ENCODE measurements around the gene PRSS2. TPM values are rescaled to one million over a fixed set of nuclear protein-coding genes. Genes with fewer than 3 reads are reported as not detected.

The PRSS2 gene
- total and polyA plus RNA-seq, 2 experiments from 2014 or later: 94.7 to 241 TPM

DNA sequence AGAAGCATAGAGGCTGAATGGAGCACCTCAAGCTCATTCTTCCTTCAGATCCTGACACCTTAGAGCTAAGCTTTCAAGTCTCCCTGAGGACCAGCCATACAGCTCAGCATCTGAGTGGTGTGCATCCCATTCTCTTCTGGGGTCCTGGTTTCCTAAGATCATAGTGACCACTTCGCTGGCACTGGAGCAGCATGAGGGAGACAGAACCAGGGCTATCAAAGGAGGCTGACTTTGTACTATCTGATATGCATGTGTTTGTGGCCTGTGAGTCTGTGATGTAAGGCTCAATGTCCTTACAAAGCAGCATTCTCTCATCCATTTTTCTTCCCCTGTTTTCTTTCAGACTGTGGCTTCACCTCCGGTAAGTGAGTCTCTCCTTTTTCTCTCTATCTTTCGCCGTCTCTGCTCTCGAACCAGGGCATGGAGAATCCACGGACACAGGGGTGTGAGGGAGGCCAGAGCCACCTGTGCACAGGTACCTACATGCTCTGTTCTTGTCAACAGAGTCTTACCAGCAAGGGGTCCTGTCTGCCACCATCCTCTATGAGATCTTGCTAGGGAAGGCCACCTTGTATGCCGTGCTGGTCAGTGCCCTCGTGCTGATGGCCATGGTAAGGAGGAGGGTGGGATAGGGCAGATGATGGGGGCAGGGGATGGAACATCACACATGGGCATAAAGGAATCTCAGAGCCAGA, 31.0 kb downstream of the PRSS2 start:
- H3K79me2 ChIP-seq: no peaks in the 10 kb centered on the region
- H3K27ac ChIP-seq: no peak overlapping the region
- no peak overlapping the region for H3K4me3 ChIP-seq
- no peaks in the 10 kb centered on the region for H3K36me3 ChIP-seq (replicated peaks; ENCODE audit: insufficient read depth, low read depth)
- H3K4me1 ChIP-seq (ENCODE audit: insufficient read depth): peaks cover 14% of the 10 kb centered on the region
- no peak for DNase-seq (ENCODE audit: low spot score)
- no peaks in the 10 kb centered on the region for H3K9me2 ChIP-seq (replicated peaks; ENCODE audit: insufficient read depth)
- no peak overlapping the region for H3K4me2 ChIP-seq
- no peaks in the 10 kb centered on the region for H3K9me3 ChIP-seq (ENCODE audit: low read depth)
- no peaks in the 10 kb centered on the region for H4K20me1 ChIP-seq (ENCODE audit: insufficient read depth, poor library complexity, severe bottlenecking)
- no peak overlapping the region for H2AFZ ChIP-seq
- 91% methylated on average over 8 of the region's 8 CpGs for WGBS (ENCODE audit: low lambda C conversion rate, missing lambda C conversion rate)
- TF ChIP-seq EZH2 (IDR thresholded peaks at IDR 0.05; ENCODE audit: borderline replicate concordance) (no peak), EZH2phosphoT487 (IDR thresholded peaks at IDR 0.05; ENCODE audit: low read depth, severe bottlenecking, unreplicated experiment) (no peak)
- TF ChIP-seq, protein P1, sequence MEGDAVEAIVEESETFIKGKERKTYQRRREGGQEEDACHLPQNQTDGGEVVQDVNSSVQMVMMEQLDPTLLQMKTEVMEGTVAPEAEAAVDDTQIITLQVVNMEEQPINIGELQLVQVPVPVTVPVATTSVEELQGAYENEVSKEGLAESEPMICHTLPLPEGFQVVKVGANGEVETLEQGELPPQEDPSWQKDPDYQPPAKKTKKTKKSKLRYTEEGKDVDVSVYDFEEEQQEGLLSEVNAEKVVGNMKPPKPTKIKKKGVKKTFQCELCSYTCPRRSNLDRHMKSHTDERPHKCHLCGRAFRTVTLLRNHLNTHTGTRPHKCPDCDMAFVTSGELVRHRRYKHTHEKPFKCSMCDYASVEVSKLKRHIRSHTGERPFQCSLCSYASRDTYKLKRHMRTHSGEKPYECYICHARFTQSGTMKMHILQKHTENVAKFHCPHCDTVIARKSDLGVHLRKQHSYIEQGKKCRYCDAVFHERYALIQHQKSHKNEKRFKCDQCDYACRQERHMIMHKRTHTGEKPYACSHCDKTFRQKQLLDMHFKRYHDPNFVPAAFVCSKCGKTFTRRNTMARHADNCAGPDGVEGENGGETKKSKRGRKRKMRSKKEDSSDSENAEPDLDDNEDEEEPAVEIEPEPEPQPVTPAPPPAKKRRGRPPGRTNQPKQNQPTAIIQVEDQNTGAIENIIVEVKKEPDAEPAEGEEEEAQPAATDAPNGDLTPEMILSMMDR (IDR thresholded peaks at IDR 0.05; ENCODE audit: poor library complexity): no peak
- peaks cover 52% of the 10 kb centered on the region for H3K27me3 ChIP-seq

DNA sequence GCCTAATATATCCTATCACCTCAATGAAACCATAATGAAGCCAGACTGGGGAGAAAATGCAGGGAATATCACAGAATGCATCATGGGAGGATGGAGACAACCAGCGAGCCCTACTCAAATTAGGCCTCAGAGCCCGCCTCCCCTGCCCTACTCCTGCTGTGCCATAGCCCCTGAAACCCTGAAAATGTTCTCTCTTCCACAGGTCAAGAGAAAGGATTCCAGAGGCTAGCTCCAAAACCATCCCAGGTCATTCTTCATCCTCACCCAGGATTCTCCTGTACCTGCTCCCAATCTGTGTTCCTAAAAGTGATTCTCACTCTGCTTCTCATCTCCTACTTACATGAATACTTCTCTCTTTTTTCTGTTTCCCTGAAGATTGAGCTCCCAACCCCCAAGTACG, 31.5 kb downstream of the PRSS2 start:
- H4K20me1 ChIP-seq (ENCODE audit: insufficient read depth, poor library complexity, severe bottlenecking): no peaks in the 10 kb centered on the region
- H2AFZ ChIP-seq: no peak overlapping the region
- peaks cover 8% of the 10 kb centered on the region for H3K4me1 ChIP-seq (ENCODE audit: insufficient read depth)
- TF ChIP-seq, protein P1 (IDR thresholded peaks at IDR 0.05; ENCODE audit: poor library complexity): no peak
- TF ChIP-seq EZH2phosphoT487 (IDR thresholded peaks at IDR 0.05; ENCODE audit: low read depth, severe bottlenecking, unreplicated experiment) (no peak), EZH2 (IDR thresholded peaks at IDR 0.05; ENCODE audit: borderline replicate concordance) (no peak)
- H3K27me3 ChIP-seq: peaks cover 51% of the 10 kb centered on the region
- H3K9me3 ChIP-seq (ENCODE audit: low read depth): no peaks in the 10 kb centered on the region
- WGBS (ENCODE audit: low lambda C conversion rate, missing lambda C conversion rate): 83% methylated on average over 3 of the region's 3 CpGs
- H3K79me2 ChIP-seq: no peaks in the 10 kb centered on the region
- no peaks in the 10 kb centered on the region for H3K36me3 ChIP-seq (replicated peaks; ENCODE audit: insufficient read depth, low read depth)
- no peak for DNase-seq (ENCODE audit: low spot score)
- no peak overlapping the region for H3K27ac ChIP-seq
- H3K9me2 ChIP-seq (replicated peaks; ENCODE audit: insufficient read depth): no peaks in the 10 kb centered on the region
- no peak overlapping the region for H3K4me2 ChIP-seq
- no peak overlapping the region for H3K4me3 ChIP-seq

DNA sequence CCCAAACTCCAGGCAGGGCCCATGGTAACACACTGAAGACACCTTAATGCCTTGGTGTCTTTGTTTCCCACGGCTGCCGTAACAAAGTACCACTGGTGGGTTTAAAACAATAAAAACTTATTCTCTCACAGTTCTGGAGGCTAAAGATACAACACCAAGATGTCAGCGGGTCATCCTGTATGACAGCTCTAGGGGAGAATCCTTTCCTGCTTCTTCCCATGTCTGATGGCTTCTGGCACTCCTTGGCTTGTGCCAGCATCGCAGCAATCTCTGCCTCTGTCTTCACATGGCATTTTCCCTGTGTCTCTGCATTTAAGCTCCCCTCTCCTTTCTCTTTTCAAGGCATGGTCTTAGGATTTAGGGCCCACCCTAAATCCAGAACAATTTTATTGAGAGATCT, 33.1 kb downstream of the PRSS2 start:
- 96% methylated on average over 4 of the region's 4 CpGs for WGBS (ENCODE audit: low lambda C conversion rate, missing lambda C conversion rate)
- Histone ChIP-seq H3K36me3 (replicated peaks; ENCODE audit: insufficient read depth, low read depth) (no peaks in the 10 kb centered on the region), H3K27ac (no peak overlapping the region), H3K4me2 (no peak overlapping the region), H3K4me3 (no peak overlapping the region), H3K4me1 (ENCODE audit: insufficient read depth) (no peaks in the 10 kb centered on the region), H4K20me1 (ENCODE audit: insufficient read depth, poor library complexity, severe bottlenecking) (no peaks in the 10 kb centered on the region), H2AFZ (no peak overlapping the region), H3K9me2 (replicated peaks; ENCODE audit: insufficient read depth) (no peaks in the 10 kb centered on the region), H3K9me3 (ENCODE audit: low read depth) (no peaks in the 10 kb centered on the region), H3K27me3 (peaks cover 41% of the 10 kb centered on the region), H3K79me2 (no peaks in the 10 kb centered on the region)
- TF ChIP-seq, protein P1 (IDR thresholded peaks at IDR 0.05; ENCODE audit: poor library complexity): no peak
- TF ChIP-seq EZH2phosphoT487 (IDR thresholded peaks at IDR 0.05; ENCODE audit: low read depth, severe bottlenecking, unreplicated experiment) (no peak), EZH2 (IDR thresholded peaks at IDR 0.05; ENCODE audit: borderline replicate concordance) (no peak)
- no peak for DNase-seq (ENCODE audit: low spot score)

Measured in hepatocyte (in vitro differentiated cells).